HL-60 (cell line): ENCODE measurements around the gene TSPAN2.

Experiments used
- DNase-seq, 2 experiments: peaks; one replicate each; pipeline ENCODE4 v3.0.0-alpha.2; 2010 to 2020; ENCODE audit warnings: low read depth in 1 of 2, low spot score in 1 of 2
- H3K27ac ChIP-seq: fragments of 250-450 bp; sonication (Bioruptor Pico); replicated peaks from 2 replicates; pipeline ENCODE4 v1.5.1; 2020; ENCODE audit warnings: mild to moderate bottlenecking, moderate library complexity
- H3K27me3 ChIP-seq: fragments of 250-450 bp; sonication (Bioruptor Pico); 2 replicates; pipeline ENCODE4 v1.5.1; 2021; ENCODE audit warnings: mild to moderate bottlenecking, moderate library complexity; ENCODE audit not compliant: insufficient read depth, poor library complexity, severe bottlenecking
- H3K4me3 ChIP-seq: replicated peaks from 2 replicates; pipeline ENCODE4 v1.5.1; 2011; ENCODE audit warnings: mild to moderate bottlenecking, control low read depth, low read length; ENCODE audit not compliant: insufficient read depth
- CTCF ChIP-seq: IDR thresholded peaks from one replicate; pipeline ENCODE4 v1.5.1; 2011; ENCODE audit warnings: low read length, control low read depth, inconsistent platforms; ENCODE audit not compliant: insufficient read depth
- GABPA ChIP-seq: IDR thresholded peaks from 2 replicates; pipeline ENCODE4 v1.6.1; 2012; ENCODE audit warnings: low read depth
- POLR2AphosphoS5 ChIP-seq: IDR thresholded peaks from 2 replicates; pipeline ENCODE4 v1.6.1; 2012; ENCODE audit warnings: low read depth
- REST ChIP-seq: IDR thresholded peaks from 2 replicates; pipeline ENCODE4 v1.6.1; 2012; ENCODE audit warnings: low read depth; ENCODE audit not compliant: insufficient replicate concordance
- SPI1 ChIP-seq: IDR thresholded peaks from 2 replicates; pipeline ENCODE4 v1.6.1; 2012; ENCODE audit warnings: low read depth, mild to moderate bottlenecking, borderline replicate concordance

The TSPAN2 gene

GRCh38 chr1:115136706-115137105, 47.4 kb upstream of the TSPAN2 start:
- Histone ChIP-seq H3K27me3 (peaks cover 4% of the 10 kb centered on the region), H3K4me3 (no peak overlapping the region), H3K27ac (no peak overlapping the region)
- TF ChIP-seq REST, result no peak
- no peak for TF ChIP-seq SPI1
- no peak for TF ChIP-seq GABPA
- TF ChIP-seq POLR2AphosphoS5, result no peak
- no peak for TF ChIP-seq CTCF
- no peak for DNase-seq

- H3K27me3 ChIP-seq, result peaks cover 4% of the 10 kb centered on the region
- no peak for DNase-seq
- TF ChIP-seq POLR2AphosphoS5 (no peak), REST (no peak), GABPA (no peak), CTCF (no peak), SPI1 (no peak)
- no peak overlapping the region for H3K4me3 ChIP-seq
- H3K27ac ChIP-seq, result no peak overlapping the region
Observed at GRCh38 chr1:115136106-115136505, 46.8 kb upstream of the TSPAN2 start.

GRCh38 chr1:115135681-115136080, 46.4 kb upstream of the TSPAN2 start:
- TF ChIP-seq REST (no peak), SPI1 (no peak), CTCF (no peak)
- Histone ChIP-seq H3K27me3 (peaks cover 2% of the 10 kb centered on the region), H3K27ac (no peak overlapping the region), H3K4me3 (no peak overlapping the region)
- DNase-seq, result no peak
